K562 (cell line): ENCODE data around the gene PCK1. TPM values are rescaled to one million over a fixed set of nuclear protein-coding genes. Genes with fewer than 3 reads are reported as not detected.

ENCODE experiments used
- HDAC2 ChIP-seq: fragments of 450-650 bp; IDR thresholded peaks from 2 replicates; pipeline ENCODE4 v1.6.1; 2016; ENCODE audit warnings: mild to moderate bottlenecking
- JUN ChIP-seq, 2 experiments: sonication (generic) in 1 of 2; formaldehyde crosslinking in 1 of 2; IDR thresholded peaks; 2 replicates each; pipeline versions ENCODE4 v1.6.1 to v1.8.0; 2012 to 2022; ENCODE audit warnings: borderline replicate concordance in 2 of 2, mild to moderate bottlenecking in 2 of 2, improper control_type of control experiment in 1 of 2, low read depth in 1 of 2, low read length in 1 of 2, missing genetic modification reagents in 1 of 2
- L3MBTL2 ChIP-seq: fragments of 450-650 bp; IDR thresholded peaks from 2 replicates; pipeline ENCODE4 v1.6.1; 2016; ENCODE audit warnings: mild to moderate bottlenecking, moderate library complexity
- SRSF9 ChIP-seq: fragments of 200-400 bp; formaldehyde crosslinking; IDR thresholded peaks from 2 replicates; pipeline ENCODE4 v1.6.1; 2017; ENCODE audit warnings: low read depth, low read length, borderline replicate concordance
- TAF9B ChIP-seq: fragments of 450-650 bp; IDR thresholded peaks from 2 replicates; pipeline ENCODE4 v1.6.1; 2018; ENCODE audit warnings: mild to moderate bottlenecking; ENCODE audit not compliant: partially characterized antibody
- ZBED1 ChIP-seq: IDR thresholded peaks from 2 replicates; pipeline ENCODE4 v1.6.1; 2014
- ZBTB7A ChIP-seq: IDR thresholded peaks from 2 replicates; pipeline ENCODE4 v1.6.1; 2011; ENCODE audit warnings: low read depth, mild to moderate bottlenecking, low read length, moderate library complexity, borderline replicate concordance; ENCODE audit not compliant: control insufficient read depth
- polyA plus RNA-seq, 8 experiments: library from polyadenylated mRNA; depleted of rRNA in 4 of 8; stranded (reverse) in 5 of 8; unstranded in 3 of 8; fragments of >200 nt; fragmentation: Nextera tagmentation in 2 of 8; fragmentation: Illumina TruSeq in 1 of 8; extraction: Ambion mirVana in 2 of 8; extraction: Trizol in 1 of 8; gene quantifications; 2 replicates each; pipeline versions ENCODE4 v1.2.1 to v1.2.3, GENCODE V29; 2011 to 2014; ENCODE audit warnings: inconsistent platforms in 1 of 8, missing spikeins in 1 of 8
- total RNA-seq, 7 experiments: library from RNA; depleted of rRNA in 6 of 7; stranded (reverse); fragments of >200 nt in 6 of 7; fragmentation: Illumina TruSeq in 2 of 7; extraction: Trizol in 2 of 7; gene quantifications; 2 replicates each; pipeline versions ENCODE4 v1.2.1 to v1.2.3, GENCODE V29; 2011 to 2021; ENCODE audit warnings: low replicate concordance in 1 of 7
- TF ChIP-seq, protein P1 (sequence below), 2 experiments: IDR thresholded peaks; 2 replicates each; pipeline ENCODE4 v1.6.1; 2012; ENCODE audit warnings: improper control_type of control experiment in 2 of 2, low read depth in 2 of 2, low read length in 2 of 2, borderline replicate concordance in 1 of 2
- TF ChIP-seq, protein P2 (sequence below): fragments of 250-450 bp; sonication (Bioruptor Pico); IDR thresholded peaks from 2 replicates; pipeline ENCODE4 v1.8.0; 2021; ENCODE audit warnings: borderline replicate concordance, mild to moderate bottlenecking, moderate library complexity; ENCODE audit not compliant: poor library complexity, severe bottlenecking
- TF ChIP-seq, protein P3 (sequence below): fragments of 450-650 bp; formaldehyde crosslinking; IDR thresholded peaks from 2 replicates; pipeline ENCODE4 v1.4.0; 2020; ENCODE audit warnings: mild to moderate bottlenecking
- TF ChIP-seq, protein P4 (sequence below): fragments of 250-450 bp; sonication (Bioruptor Pico); IDR thresholded peaks from 2 replicates; pipeline ENCODE4 v1.4.0; 2020; ENCODE audit warnings: mild to moderate bottlenecking, moderate library complexity, borderline replicate concordance
- TF ChIP-seq, protein P5 (sequence below), 2 experiments: fragments of 250-450 bp in 1 of 2; fragments of 450-650 bp in 1 of 2; sonication (Bioruptor Pico) in 1 of 2; IDR thresholded peaks; 2 replicates each; pipeline versions ENCODE4 v1.6.1 to v1.8.0; 2016 to 2021; ENCODE audit warnings: mild to moderate bottlenecking in 2 of 2, moderate library complexity in 2 of 2, missing compliant biosample characterization in 1 of 2, missing genetic modification characterization in 1 of 2

Gene PCK1
- total and polyA plus RNA-seq, 9 of the 15 experiments (the other 6 are each of a cell fraction or from before 2014, with no cell fraction given), result 0.05 to 0.73 (median 0.15) TPM

DNA sequence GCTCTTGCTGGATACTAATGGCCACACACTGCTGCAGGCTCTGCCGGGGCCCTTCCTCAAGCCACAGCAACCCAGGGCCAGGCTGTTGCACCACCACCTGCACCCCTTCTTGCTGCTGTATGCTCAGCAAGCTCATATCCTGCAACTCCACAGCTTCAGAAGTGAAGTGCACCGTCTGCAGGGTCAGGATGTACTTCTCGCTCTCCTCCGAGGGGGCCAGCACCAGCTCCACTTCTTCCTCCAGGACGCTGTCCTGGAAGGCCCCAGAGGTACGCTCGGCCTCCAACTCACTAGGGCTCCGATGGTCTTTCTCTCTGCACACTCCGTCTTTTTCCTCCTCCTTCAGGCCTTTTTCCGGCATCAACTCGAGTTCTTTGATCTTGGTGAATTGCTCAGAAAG is 37.1 kb upstream of the PCK1 start (continued):
- TF ChIP-seq, protein P1, sequence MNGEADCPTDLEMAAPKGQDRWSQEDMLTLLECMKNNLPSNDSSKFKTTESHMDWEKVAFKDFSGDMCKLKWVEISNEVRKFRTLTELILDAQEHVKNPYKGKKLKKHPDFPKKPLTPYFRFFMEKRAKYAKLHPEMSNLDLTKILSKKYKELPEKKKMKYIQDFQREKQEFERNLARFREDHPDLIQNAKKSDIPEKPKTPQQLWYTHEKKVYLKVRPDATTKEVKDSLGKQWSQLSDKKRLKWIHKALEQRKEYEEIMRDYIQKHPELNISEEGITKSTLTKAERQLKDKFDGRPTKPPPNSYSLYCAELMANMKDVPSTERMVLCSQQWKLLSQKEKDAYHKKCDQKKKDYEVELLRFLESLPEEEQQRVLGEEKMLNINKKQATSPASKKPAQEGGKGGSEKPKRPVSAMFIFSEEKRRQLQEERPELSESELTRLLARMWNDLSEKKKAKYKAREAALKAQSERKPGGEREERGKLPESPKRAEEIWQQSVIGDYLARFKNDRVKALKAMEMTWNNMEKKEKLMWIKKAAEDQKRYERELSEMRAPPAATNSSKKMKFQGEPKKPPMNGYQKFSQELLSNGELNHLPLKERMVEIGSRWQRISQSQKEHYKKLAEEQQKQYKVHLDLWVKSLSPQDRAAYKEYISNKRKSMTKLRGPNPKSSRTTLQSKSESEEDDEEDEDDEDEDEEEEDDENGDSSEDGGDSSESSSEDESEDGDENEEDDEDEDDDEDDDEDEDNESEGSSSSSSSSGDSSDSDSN (IDR thresholded peaks at IDR 0.05; ENCODE audit: borderline replicate concordance in 1 of 2, low read depth in 2 of 2, low read length in 2 of 2), result peak; percentile 59 to 65; a peak in 1 of 4 replicates
- TF ChIP-seq, protein P2, sequence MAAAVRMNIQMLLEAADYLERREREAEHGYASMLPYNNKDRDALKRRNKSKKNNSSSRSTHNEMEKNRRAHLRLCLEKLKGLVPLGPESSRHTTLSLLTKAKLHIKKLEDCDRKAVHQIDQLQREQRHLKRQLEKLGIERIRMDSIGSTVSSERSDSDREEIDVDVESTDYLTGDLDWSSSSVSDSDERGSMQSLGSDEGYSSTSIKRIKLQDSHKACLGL (CRISPR knock-in tag), result no peak
- TF ChIP-seq L3MBTL2 (no peak), JUN (IDR thresholded peaks at IDR 0.05; ENCODE audit: borderline replicate concordance, low read depth, low read length) (no peak), JUN (CRISPR knock-in tag; IDR thresholded peaks at IDR 0.05; ENCODE audit: borderline replicate concordance) (no peak), HDAC2 (0 out of 2 replicates have a peak, but pooled peaks have one; percentile 16), ZBTB7A (no peak), SRSF9 (no peak), ZBED1 (no peak), TAF9B (no peak)
- TF ChIP-seq, protein P3, sequence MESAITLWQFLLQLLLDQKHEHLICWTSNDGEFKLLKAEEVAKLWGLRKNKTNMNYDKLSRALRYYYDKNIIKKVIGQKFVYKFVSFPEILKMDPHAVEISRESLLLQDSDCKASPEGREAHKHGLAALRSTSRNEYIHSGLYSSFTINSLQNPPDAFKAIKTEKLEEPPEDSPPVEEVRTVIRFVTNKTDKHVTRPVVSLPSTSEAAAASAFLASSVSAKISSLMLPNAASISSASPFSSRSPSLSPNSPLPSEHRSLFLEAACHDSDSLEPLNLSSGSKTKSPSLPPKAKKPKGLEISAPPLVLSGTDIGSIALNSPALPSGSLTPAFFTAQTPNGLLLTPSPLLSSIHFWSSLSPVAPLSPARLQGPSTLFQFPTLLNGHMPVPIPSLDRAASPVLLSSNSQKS (CRISPR knock-in tag), result no peak
- TF ChIP-seq, protein P4, sequence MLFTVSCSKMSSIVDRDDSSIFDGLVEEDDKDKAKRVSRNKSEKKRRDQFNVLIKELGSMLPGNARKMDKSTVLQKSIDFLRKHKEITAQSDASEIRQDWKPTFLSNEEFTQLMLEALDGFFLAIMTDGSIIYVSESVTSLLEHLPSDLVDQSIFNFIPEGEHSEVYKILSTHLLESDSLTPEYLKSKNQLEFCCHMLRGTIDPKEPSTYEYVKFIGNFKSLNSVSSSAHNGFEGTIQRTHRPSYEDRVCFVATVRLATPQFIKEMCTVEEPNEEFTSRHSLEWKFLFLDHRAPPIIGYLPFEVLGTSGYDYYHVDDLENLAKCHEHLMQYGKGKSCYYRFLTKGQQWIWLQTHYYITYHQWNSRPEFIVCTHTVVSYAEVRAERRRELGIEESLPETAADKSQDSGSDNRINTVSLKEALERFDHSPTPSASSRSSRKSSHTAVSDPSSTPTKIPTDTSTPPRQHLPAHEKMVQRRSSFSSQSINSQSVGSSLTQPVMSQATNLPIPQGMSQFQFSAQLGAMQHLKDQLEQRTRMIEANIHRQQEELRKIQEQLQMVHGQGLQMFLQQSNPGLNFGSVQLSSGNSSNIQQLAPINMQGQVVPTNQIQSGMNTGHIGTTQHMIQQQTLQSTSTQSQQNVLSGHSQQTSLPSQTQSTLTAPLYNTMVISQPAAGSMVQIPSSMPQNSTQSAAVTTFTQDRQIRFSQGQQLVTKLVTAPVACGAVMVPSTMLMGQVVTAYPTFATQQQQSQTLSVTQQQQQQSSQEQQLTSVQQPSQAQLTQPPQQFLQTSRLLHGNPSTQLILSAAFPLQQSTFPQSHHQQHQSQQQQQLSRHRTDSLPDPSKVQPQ, result no peak
- TF ChIP-seq, protein P5, sequence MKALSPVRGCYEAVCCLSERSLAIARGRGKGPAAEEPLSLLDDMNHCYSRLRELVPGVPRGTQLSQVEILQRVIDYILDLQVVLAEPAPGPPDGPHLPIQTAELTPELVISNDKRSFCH (CRISPR knock-in tag; IDR thresholded peaks at IDR 0.05), result no peak
- TF ChIP-seq, protein P5 (tag; IDR thresholded peaks at IDR 0.05), result no peak
